ENCODE results near the gene WHRN. TPM values are rescaled to one million over a fixed set of nuclear protein-coding genes. Genes with fewer than 3 reads are reported as not detected.

The WHRN gene
- total RNA-seq, 1 experiment from 2014 or later: 19.8 TPM

- H3K27ac ChIP-seq: peak overlapping the region; percentile 82
- no peak overlapping the region for H2AFZ ChIP-seq
- H3K4me2 ChIP-seq: peak overlapping the region; percentile 43
- peak; percentile 26 to 90 for DNase-seq
- no peaks in the 10 kb centered on the region for H3K27me3 ChIP-seq (ENCODE audit: insufficient read depth, low read depth)
- H3K79me2 ChIP-seq (ENCODE audit: low read depth): no peaks in the 10 kb centered on the region
- BruUV-seq (replicated peaks): no TSS peak
- no peaks in the 10 kb centered on the region for H3K36me3 ChIP-seq (ENCODE audit: low read depth)
- H3K9me2 ChIP-seq (ENCODE audit: insufficient read depth): no peaks in the 10 kb centered on the region
- peaks cover 38% of the 10 kb centered on the region for H3K4me1 ChIP-seq (replicated peaks; ENCODE audit: insufficient read depth)
- CTCF ChIA-PET: interaction anchor here (0.6 kb wide), 1 partner anchor 41 kb away, joined by 3 read pairs; no protein-coding TSS in a partner anchor
- H3F3A ChIP-seq (ENCODE audit: insufficient read depth, low read depth): peaks cover 34% of the 10 kb centered on the region; the same call in 1 of the 2 replicates
- TF ChIP-seq EZH2 (IDR thresholded peaks at IDR 0.05; ENCODE audit: low read depth) (no peak), CTCF (conservative IDR thresholded peaks at IDR 0.05) (no peak)
- no peak overlapping the region for H3K4me3 ChIP-seq
- H4K20me1 ChIP-seq (ENCODE audit: insufficient read depth): no peaks in the 10 kb centered on the region
- no peaks in the 10 kb centered on the region for H3K9me3 ChIP-seq (ENCODE audit: insufficient read depth, low read depth)
- POLR2A ChIA-PET (ENCODE audit: unreplicated experiment): interaction anchor here (0.7 kb wide), 1 partner anchor 1142 kb away, joined by 3 read pairs; no protein-coding TSS in a partner anchor
- intact Hi-C loops (cut with micrococcal nuclease; ENCODE audit: unreplicated experiment): loop anchor here (1.0 kb wide), 1 partner anchor 34 kb away; no protein-coding TSS in a partner anchor
Measured at GRCh38 chr9:114364134-114365041, 140.9 kb downstream of the WHRN start.

GRCh38 chr9:114363424-114363823, 141.8 kb downstream of the WHRN start:
- ChIA-PET POLR2A (ENCODE audit: unreplicated experiment) (interaction anchor here (0.5 kb wide), 1 partner anchor 892 kb away, joined by 5 read pairs; no protein-coding TSS in a partner anchor), CTCF (no interaction called here)
- BruUV-seq (replicated peaks): no TSS peak
- Histone ChIP-seq H3F3A (ENCODE audit: insufficient read depth, low read depth) (peaks cover 34% of the 10 kb centered on the region; the same call in 1 of the 2 replicates), H3K36me3 (ENCODE audit: low read depth) (no peaks in the 10 kb centered on the region), H3K27ac (peak overlapping the region; percentile 82), H3K4me2 (peak overlapping the region; percentile 43; the same call in 1 of the 2 replicates), H3K79me2 (ENCODE audit: low read depth) (no peaks in the 10 kb centered on the region), H4K20me1 (ENCODE audit: insufficient read depth) (no peaks in the 10 kb centered on the region), H2AFZ (no peak overlapping the region), H3K4me3 (no peak overlapping the region), H3K4me1 (replicated peaks; ENCODE audit: insufficient read depth) (peaks cover 38% of the 10 kb centered on the region), H3K9me3 (ENCODE audit: insufficient read depth, low read depth) (no peaks in the 10 kb centered on the region), H3K27me3 (ENCODE audit: insufficient read depth, low read depth) (no peaks in the 10 kb centered on the region), H3K9me2 (ENCODE audit: insufficient read depth) (no peaks in the 10 kb centered on the region)
- no peak for DNase-seq
- intact Hi-C loops (cut with micrococcal nuclease; ENCODE audit: unreplicated experiment): no loop called here
- TF ChIP-seq CTCF (conservative IDR thresholded peaks at IDR 0.05): no peak
- TF ChIP-seq EZH2 (IDR thresholded peaks at IDR 0.05; ENCODE audit: low read depth): no peak

GRCh38 chr9:114362394-114362793, 142.9 kb downstream of the WHRN start:
- Histone ChIP-seq H3K4me1 (replicated peaks; ENCODE audit: insufficient read depth) (peaks cover 38% of the 10 kb centered on the region), H3K4me3 (no peak overlapping the region), H3K36me3 (ENCODE audit: low read depth) (no peaks in the 10 kb centered on the region), H3K27me3 (ENCODE audit: insufficient read depth, low read depth) (no peaks in the 10 kb centered on the region), H4K20me1 (ENCODE audit: insufficient read depth) (no peaks in the 10 kb centered on the region), H3K27ac (no peak overlapping the region), H3F3A (ENCODE audit: insufficient read depth, low read depth) (peaks cover 34% of the 10 kb centered on the region; the same call in 1 of the 2 replicates), H3K4me2 (no peak overlapping the region), H2AFZ (no peak overlapping the region), H3K9me3 (ENCODE audit: insufficient read depth, low read depth) (no peaks in the 10 kb centered on the region), H3K9me2 (ENCODE audit: insufficient read depth) (no peaks in the 10 kb centered on the region), H3K79me2 (ENCODE audit: low read depth) (no peaks in the 10 kb centered on the region)
- intact Hi-C loops (cut with micrococcal nuclease; ENCODE audit: unreplicated experiment): no loop called here
- TF ChIP-seq CTCF (conservative IDR thresholded peaks at IDR 0.05) (no peak), EZH2 (IDR thresholded peaks at IDR 0.05; ENCODE audit: low read depth) (no peak)
- BruUV-seq (replicated peaks): no TSS peak
- POLR2A ChIA-PET (ENCODE audit: unreplicated experiment): no interaction called here
- DNase-seq: no peak
- CTCF ChIA-PET: no interaction called here

Data from PC-9 (cell line).